Measurements from ENCODE around the gene AGAP9.
"Not testable (repeated sequence)": the region's sequence is repeated elsewhere in the genome, so short reads cannot be mapped to it uniquely, and the experiment has no call there.

Gene AGAP9

GRCh38 chr10:47475101-47475500, 48.3 kb downstream of the AGAP9 start:
- H3K27ac Mint-ChIP-seq, CTCF ChIA-PET, H3K4me3 Mint-ChIP-seq, H3K4me1 Mint-ChIP-seq, H3K36me3 Mint-ChIP-seq, H3K27me3 Mint-ChIP-seq, DNase-seq, H3K9me3 Mint-ChIP-seq: not testable (repeated sequence)

DNA sequence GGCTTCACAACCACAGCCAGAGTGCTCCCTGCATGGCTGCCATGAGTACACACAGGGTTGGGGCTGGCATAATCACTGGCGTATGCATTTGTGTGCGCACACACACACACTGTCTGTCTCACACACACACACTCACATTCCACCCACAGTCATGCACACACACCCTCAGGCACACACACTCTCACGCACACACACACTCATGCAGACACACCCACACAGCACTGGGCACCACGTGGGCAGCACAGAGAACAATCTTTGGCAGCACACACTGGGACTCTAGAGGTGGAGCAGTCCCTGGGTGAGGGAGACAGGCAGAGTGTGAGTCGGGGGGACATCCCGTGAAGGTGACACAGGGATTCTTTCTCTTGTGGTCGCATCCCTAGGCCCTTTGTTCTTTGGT, 49.9 kb downstream of the AGAP9 start:
- H3K27ac Mint-ChIP-seq, DNase-seq, H3K27me3 Mint-ChIP-seq, H3K4me3 Mint-ChIP-seq, CTCF ChIA-PET, H3K4me1 Mint-ChIP-seq, H3K9me3 Mint-ChIP-seq, H3K36me3 Mint-ChIP-seq: not testable (repeated sequence)

DNA sequence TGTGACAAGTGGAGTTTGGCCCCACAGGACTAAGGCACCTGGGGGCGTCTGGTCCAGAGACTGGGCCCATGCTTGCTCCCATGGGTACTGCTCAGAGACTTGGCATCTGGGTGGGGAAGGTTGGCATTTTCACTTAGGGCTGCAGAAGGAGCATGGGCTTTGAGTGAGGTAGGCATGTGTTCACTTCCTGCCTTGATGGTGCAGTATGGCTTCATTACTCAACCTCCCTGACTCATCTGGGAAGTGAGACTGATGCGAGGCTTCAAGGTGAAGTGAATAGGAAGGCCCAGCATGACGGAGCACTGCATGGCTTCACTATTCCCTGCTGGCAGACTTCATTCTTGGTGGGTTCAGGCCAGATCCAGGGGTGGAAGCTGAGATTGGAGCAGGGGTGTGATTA, 50.8 kb downstream of the AGAP9 start:
- CTCF ChIA-PET, DNase-seq, H3K36me3 Mint-ChIP-seq, H3K4me3 Mint-ChIP-seq, H3K4me1 Mint-ChIP-seq, H3K9me3 Mint-ChIP-seq, H3K27me3 Mint-ChIP-seq, H3K27ac Mint-ChIP-seq: not testable (repeated sequence)

DNA sequence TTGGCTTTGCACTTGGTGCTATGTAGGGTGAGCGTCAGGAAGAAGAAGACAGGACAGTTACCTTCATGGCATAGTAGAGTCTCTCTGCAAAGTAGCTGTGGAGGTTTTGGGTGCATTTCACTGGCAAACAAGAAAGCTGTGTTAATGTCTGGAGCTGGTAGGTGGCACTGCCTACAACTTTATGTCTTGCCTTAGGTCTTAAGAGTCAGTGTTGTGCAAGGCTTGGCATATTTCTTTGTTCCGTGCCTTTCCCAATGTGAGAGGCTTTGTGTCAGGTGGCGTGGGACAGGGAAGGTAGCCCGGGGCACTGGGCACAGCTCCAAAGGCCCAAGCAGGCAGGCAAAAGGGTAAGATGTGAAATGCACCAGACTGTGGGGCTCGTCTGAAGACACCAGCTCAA, 51.4 kb downstream of the AGAP9 start:
- H3K27ac Mint-ChIP-seq, H3K9me3 Mint-ChIP-seq, H3K4me1 Mint-ChIP-seq, H3K27me3 Mint-ChIP-seq, H3K4me3 Mint-ChIP-seq, CTCF ChIA-PET, DNase-seq, H3K36me3 Mint-ChIP-seq: not testable (repeated sequence)

- H3K27me3 Mint-ChIP-seq, H3K27ac Mint-ChIP-seq, H3K4me3 Mint-ChIP-seq, DNase-seq, H3K36me3 Mint-ChIP-seq, H3K4me1 Mint-ChIP-seq, CTCF ChIA-PET, H3K9me3 Mint-ChIP-seq: not testable (repeated sequence)
These were observed 54.5 kb downstream of the AGAP9 start for GRCh38 chr10:47468731-47469528.

DNA sequence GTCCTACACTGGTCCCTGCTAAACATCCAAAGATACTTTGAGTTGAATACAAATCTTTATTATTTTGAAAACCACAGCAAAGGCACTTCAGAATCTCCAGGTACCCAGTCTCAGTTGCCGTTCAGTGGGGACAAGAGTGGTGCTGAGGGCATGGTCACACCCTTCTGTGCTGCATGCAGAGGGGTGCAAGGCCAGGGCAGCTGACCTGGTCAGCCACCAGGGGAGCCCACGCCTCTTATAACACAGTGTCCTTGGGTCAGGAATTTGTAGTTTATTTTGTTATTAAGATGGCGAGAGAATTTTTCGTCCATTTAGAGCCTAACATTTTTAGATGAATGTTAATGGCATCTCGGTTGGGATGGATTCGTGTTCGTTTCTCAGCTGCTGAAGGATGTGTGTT, 55.5 kb downstream of the AGAP9 start:
- H3K9me3 Mint-ChIP-seq, CTCF ChIA-PET, H3K27me3 Mint-ChIP-seq, H3K4me1 Mint-ChIP-seq, H3K4me3 Mint-ChIP-seq, H3K36me3 Mint-ChIP-seq, H3K27ac Mint-ChIP-seq, DNase-seq: not testable (repeated sequence)

DNA sequence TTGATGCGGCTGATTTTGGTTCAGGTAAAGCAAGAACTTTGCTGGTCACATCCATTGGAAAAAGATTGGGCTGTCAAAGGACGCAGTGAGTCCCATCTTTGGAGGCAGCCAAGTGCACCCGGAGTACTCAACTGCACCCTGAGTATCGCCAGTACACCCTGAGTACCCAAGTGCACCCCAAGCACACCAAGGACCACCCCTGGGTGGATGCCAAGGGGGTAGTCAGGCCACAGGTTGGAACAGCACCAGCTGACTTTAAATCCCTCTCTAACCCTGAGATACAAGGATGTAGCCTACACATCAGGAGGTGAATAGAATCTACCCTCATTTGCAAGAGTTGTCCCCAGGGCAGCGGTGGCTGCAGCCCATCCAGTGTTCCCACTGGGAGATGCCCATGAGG, 56.0 kb downstream of the AGAP9 start:
- H3K4me1 Mint-ChIP-seq, H3K27me3 Mint-ChIP-seq, CTCF ChIA-PET, H3K9me3 Mint-ChIP-seq, H3K36me3 Mint-ChIP-seq, H3K4me3 Mint-ChIP-seq, DNase-seq, H3K27ac Mint-ChIP-seq: not testable (repeated sequence)

- H3K36me3 Mint-ChIP-seq, H3K4me1 Mint-ChIP-seq, DNase-seq, H3K27ac Mint-ChIP-seq, H3K4me3 Mint-ChIP-seq, CTCF ChIA-PET, H3K9me3 Mint-ChIP-seq: not testable (repeated sequence)
- H3K27me3 Mint-ChIP-seq, result peaks cover 14% of the 10 kb centered on the region
These were observed 58.1 kb downstream of the AGAP9 start for GRCh38 chr10:47465216-47465917.

DNA sequence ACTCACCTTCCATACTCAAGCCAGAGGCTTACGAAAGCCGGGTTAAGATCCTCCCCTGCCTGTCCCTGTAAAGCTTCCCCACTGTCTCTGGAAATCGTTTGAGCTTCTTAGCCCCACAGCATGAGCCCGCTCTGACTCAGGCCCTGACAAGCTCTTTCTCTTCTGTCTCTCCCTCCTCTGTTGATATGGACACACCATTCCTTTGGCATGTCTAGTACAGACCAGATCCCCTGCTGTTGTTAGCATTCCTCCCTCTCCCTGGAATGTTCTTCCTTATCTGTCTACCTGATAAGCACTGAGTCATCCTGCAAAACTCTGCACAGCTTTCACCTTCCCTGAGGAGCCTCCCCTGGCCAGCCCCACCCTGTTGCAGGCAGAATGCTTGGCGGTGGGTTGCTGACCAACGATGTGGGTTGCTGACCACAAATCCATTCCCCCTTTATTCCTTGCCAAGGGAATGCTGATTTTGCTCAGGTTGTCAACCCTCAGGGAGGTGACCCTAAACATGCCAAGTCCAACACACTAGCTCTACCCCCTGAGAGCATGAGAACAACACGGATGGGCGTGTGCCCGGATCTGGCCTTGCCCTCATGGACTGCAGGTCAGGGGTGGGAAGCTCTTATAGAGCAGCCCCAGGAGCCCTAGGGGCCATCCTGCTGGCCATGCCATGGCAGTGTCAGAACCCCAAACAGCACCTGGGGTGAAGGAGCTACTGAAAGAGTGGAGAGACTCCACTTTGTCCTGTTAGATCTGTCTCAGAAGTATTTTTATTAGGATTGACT, 60.7 kb downstream of the AGAP9 start:
- not testable (repeated sequence) for H3K9me3 Mint-ChIP-seq, H3K4me1 Mint-ChIP-seq, DNase-seq

DNA sequence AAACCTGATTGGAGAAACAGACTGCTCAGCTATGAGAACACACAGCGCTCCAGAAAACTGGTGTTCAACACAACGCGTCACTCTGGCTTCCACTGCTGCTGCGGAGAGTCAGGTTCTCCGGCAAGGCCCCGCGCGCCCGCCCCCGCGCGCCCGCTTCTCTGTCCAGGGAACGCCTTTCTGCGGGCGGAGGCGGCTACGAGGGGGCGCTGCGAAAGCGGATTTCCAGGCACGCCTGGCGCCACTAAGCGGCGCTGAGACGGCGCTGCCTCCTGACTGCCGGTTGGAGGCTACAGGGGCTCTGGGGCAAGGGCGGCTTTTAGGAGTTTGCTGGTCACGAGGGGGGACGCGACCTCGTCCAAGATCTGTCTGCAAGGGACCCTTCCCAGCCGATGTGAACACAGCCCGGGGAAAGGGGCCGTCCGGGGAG, 62.2 kb downstream of the AGAP9 start:
- H3K4me3 Mint-ChIP-seq, H3K36me3 Mint-ChIP-seq, H3K4me1 Mint-ChIP-seq, H3K27ac Mint-ChIP-seq, DNase-seq, H3K9me3 Mint-ChIP-seq, CTCF ChIA-PET: not testable (repeated sequence)
- H3K27me3 Mint-ChIP-seq, result peaks cover 29% of the 10 kb centered on the region

More for the DNA sequence above, 60.7 kb downstream of the AGAP9 start:
- H3K27me3 Mint-ChIP-seq, result peaks cover 18% of the 10 kb centered on the region
- CTCF ChIA-PET, H3K27ac Mint-ChIP-seq, H3K4me3 Mint-ChIP-seq, H3K36me3 Mint-ChIP-seq: not testable (repeated sequence)

DNA sequence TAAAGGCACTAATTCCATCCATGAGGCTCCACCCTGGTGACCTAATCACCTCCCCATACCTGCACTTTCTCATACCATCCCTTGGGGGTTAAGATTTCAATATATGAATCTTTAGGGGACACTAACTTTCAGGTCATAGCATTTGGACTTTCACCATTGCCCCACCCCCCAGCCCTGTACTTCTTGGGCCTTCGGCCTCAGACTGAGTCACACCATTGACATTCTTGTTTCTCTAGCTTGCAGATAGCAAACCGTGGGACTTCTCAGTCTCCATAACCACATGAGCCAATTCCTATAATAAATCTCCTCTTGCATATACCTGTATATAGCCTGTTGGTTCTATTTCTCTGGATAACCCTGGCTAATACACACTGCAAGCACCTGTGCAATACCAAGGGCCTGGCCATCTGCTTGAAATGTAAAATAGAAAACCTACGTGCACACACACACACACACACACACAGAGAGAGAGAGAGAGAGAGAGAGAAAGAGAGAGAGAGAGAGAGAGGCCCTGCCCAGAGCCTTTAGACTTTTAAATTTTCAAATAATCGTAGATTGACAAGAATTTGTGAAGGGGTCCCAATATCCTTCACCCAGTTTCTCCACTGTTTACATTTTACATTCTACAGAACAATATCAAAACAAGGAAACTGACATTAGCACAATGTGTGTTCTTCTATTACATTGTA, 64.8 kb downstream of the AGAP9 start:
- Mint-ChIP-seq H3K36me3 (no peaks in the 10 kb centered on the region), H3K27me3 (peaks cover 29% of the 10 kb centered on the region), H3K4me1 (peaks cover 2% of the 10 kb centered on the region), H3K27ac (no peak overlapping the region), H3K4me3 (no peak overlapping the region), H3K9me3 (no peaks in the 10 kb centered on the region)
- no peak for DNase-seq
- CTCF ChIA-PET, result no interaction called here

DNA sequence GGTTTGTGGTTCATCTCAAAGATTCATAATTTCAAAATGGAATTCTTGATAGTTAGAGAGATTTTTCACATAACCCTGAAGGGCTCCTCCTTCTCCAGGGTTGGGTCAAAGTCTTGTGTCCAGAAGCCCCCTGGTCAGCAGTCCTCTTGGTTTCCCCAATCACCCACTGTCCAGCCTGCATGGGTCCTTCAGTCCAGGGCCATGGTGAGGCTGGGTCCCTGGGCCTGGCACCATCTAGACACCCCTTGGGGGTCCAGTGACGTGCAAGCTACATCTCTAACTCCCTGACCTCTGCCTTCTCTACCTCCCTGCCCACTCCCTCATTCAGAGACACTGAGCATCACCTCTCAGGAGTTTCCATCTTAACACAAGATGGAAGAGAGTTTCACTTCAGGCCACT, 65.6 kb downstream of the AGAP9 start:
- Mint-ChIP-seq H3K9me3 (no peaks in the 10 kb centered on the region), H3K4me1 (peaks cover 2% of the 10 kb centered on the region), H3K4me3 (no peak overlapping the region), H3K36me3 (no peaks in the 10 kb centered on the region), H3K27ac (no peak overlapping the region), H3K27me3 (peaks cover 29% of the 10 kb centered on the region)
- DNase-seq, result no peak
- CTCF ChIA-PET, result no interaction called here

DNA sequence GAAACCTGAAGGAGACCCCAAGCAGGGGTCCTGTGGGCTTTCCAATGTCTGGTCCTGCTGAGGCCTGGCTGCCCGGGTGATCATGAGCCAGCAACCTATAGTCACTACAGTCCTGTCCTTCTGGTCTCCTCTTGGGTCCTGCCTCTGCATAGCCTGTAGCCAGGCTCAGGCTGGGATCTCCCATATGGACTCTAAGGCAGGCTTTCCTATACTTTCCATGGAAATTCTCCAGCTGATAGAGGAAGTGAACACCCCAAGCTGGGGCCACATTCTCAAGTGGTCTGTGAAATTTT, 66.0 kb downstream of the AGAP9 start:
- CTCF ChIA-PET, result no interaction called here
- H3K4me3 Mint-ChIP-seq, result no peak overlapping the region

DNA sequence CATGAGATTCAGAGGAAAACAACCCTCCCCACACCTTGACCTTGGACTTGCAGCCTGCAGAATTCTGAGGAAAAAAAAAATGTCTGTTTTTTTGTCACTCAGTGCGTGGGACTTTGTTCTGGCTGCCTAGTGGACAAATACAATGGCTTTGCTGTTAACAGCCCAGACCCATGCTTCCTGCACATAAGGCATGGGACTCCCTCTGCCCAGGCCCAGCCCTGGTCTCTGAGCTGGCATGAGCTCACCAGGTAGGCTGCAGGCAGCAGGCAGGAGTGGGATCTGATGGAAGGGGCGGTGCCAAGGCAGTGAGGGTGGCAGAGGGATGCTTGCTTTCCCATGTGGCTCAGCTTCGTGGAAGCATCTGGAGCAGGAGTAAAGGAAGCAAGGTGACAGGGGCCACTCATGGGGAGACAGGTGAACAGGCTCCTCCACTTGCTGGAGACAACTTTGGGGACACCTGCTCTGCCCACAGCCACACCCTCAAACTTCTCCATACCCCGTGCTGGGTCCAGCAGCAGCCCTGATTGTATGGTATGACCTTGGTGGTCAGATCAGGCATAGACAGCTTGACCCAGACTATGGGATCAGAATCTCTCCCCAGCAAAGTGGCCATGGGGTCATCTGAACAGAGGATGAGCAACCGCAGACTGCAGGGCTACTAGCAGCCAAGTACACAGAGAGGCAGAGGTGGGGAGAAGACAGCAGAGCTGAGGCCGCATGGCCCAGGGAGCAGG, 66.5 kb downstream of the AGAP9 start:
- H3K9me3 Mint-ChIP-seq, result no peaks in the 10 kb centered on the region
- H3K4me1 Mint-ChIP-seq, result peaks cover 2% of the 10 kb centered on the region
- no peak overlapping the region for H3K4me3 Mint-ChIP-seq
- no peak for DNase-seq
- H3K27me3 Mint-ChIP-seq, result peaks cover 33% of the 10 kb centered on the region
- no peak overlapping the region for H3K27ac Mint-ChIP-seq
- no peaks in the 10 kb centered on the region for H3K36me3 Mint-ChIP-seq
- CTCF ChIA-PET, result no interaction called here

More for the DNA sequence above, 66.0 kb downstream of the AGAP9 start:
- Mint-ChIP-seq H3K4me1 (peaks cover 2% of the 10 kb centered on the region), H3K27ac (no peak overlapping the region), H3K27me3 (peaks cover 31% of the 10 kb centered on the region), H3K36me3 (no peaks in the 10 kb centered on the region), H3K9me3 (no peaks in the 10 kb centered on the region)
- no peak for DNase-seq

All from activated naive CD4-positive, alpha-beta T cell treated with anti-CD3 and anti-CD28 coated beads, Interleukin-2, amount 10 ng/mL, durations not matched to agents 7 days and 5 days (primary cell).